Astrocyte (in vitro differentiated cells and primary cell): ENCODE measurements around the gene OSBPL5. TPM values are rescaled to one million over a fixed set of nuclear protein-coding genes. Genes with fewer than 3 reads are reported as not detected.

Experiments
- DNase-seq: peaks from one replicate; pipeline ENCODE4 v3.0.0-alpha.2; 2010; ENCODE audit warnings: low read depth
- FAIRE-seq: peaks from 2 replicates; lab custom pipeline; 2011; peaks lifted over from hg19 to GRCh38; lab: Jason Lieb, UNC
- H2AFZ ChIP-seq: 2 replicates; pipeline ENCODE4 v1.6.0; 2012; ENCODE audit warnings: low read depth, low read length, inconsistent platforms
- H3K27ac ChIP-seq: 2 replicates; pipeline ENCODE4 v1.5.1; 2011; ENCODE audit warnings: low read depth, low read length, inconsistent platforms
- H3K27me3 ChIP-seq: 2 replicates; pipeline ENCODE4 v1.6.0; 2011; ENCODE audit warnings: low read length, inconsistent platforms; ENCODE audit not compliant: insufficient read depth
- H3K36me3 ChIP-seq: 2 replicates; pipeline ENCODE4 v1.5.1; 2011; ENCODE audit warnings: low read length, inconsistent platforms; ENCODE audit not compliant: insufficient read depth
- H3K4me1 ChIP-seq: 2 replicates; pipeline ENCODE4 v1.5.1; 2011; ENCODE audit warnings: low read length, inconsistent platforms; ENCODE audit not compliant: insufficient read depth
- H3K4me2 ChIP-seq: 2 replicates; pipeline ENCODE4 v1.6.0; 2012; ENCODE audit warnings: low read length, inconsistent platforms
- H3K4me3 ChIP-seq: 2 replicates; pipeline ENCODE4 v1.5.1; 2011; ENCODE audit warnings: low read depth, mild to moderate bottlenecking, low read length, inconsistent platforms; ENCODE audit not compliant: insufficient read depth
- H3K79me2 ChIP-seq: 2 replicates; pipeline ENCODE4 v1.6.0; 2012; ENCODE audit warnings: mild to moderate bottlenecking, low read length, inconsistent platforms; ENCODE audit not compliant: insufficient read depth
- H3K9ac ChIP-seq: 2 replicates; pipeline ENCODE4 v1.6.0; 2012; ENCODE audit warnings: mild to moderate bottlenecking, low read length, inconsistent platforms
- H3K9me3 ChIP-seq: 2 replicates; pipeline ENCODE4 v1.5.1; 2012; ENCODE audit warnings: low read depth, mild to moderate bottlenecking, low read length, inconsistent platforms; ENCODE audit not compliant: insufficient read depth
- H4K20me1 ChIP-seq: 2 replicates; pipeline ENCODE4 v1.6.0; 2012; ENCODE audit warnings: low read length, inconsistent platforms; ENCODE audit not compliant: insufficient read depth
- H3K27ac Mint-ChIP-seq: one replicate; pipeline ENCODE4 v1.8.0; 2021; ENCODE audit warnings: mild to moderate bottlenecking, mixed read lengths; ENCODE audit not compliant: unreplicated experiment
- H3K27me3 Mint-ChIP-seq: one replicate; pipeline ENCODE4 v1.8.0; 2021; ENCODE audit warnings: low read depth, mixed read lengths; ENCODE audit not compliant: unreplicated experiment
- H3K36me3 Mint-ChIP-seq: one replicate; pipeline ENCODE4 v1.8.0; 2021; ENCODE audit warnings: low read depth, mixed read lengths; ENCODE audit not compliant: unreplicated experiment
- H3K4me1 Mint-ChIP-seq: one replicate; pipeline ENCODE4 v1.8.0; 2021; ENCODE audit warnings: low read depth, mixed read lengths; ENCODE audit not compliant: unreplicated experiment
- H3K4me3 Mint-ChIP-seq: one replicate; pipeline ENCODE4 v1.8.0; 2021; ENCODE audit warnings: mild to moderate bottlenecking, moderate library complexity, mixed read lengths; ENCODE audit not compliant: unreplicated experiment
- H3K9me3 Mint-ChIP-seq: one replicate; pipeline ENCODE4 v1.8.0; 2021; ENCODE audit warnings: mild to moderate bottlenecking, mixed read lengths; ENCODE audit not compliant: unreplicated experiment
- CTCF ChIP-seq: IDR thresholded peaks from 2 replicates; pipeline ENCODE4 v1.5.1; 2011; ENCODE audit warnings: low read depth, mild to moderate bottlenecking, inconsistent platforms, low read length, moderate library complexity; ENCODE audit not compliant: insufficient read depth
- EZH2 ChIP-seq: IDR thresholded peaks from 2 replicates; pipeline ENCODE4 v1.6.1; 2012; ENCODE audit warnings: mild to moderate bottlenecking, low read length, inconsistent platforms; ENCODE audit not compliant: insufficient read depth
- total RNA-seq: library from RNA; stranded (reverse); gene quantifications from 2 replicates; pipeline ENCODE4 v1.2.1, GENCODE V29; 2021

The OSBPL5 gene
- total RNA-seq, 1 donor from 2014 or later = 29.0 TPM

- H3K4me3 Mint-ChIP-seq = no peak overlapping the region
- FAIRE-seq = no peak
- TF ChIP-seq EZH2 = no peak
- Histone ChIP-seq H3K4me1 (peaks cover 22% of the 10 kb centered on the region), H3K4me3 (no peak overlapping the region), H2AFZ (no peak overlapping the region), H3K4me2 (no peak overlapping the region), H3K27ac (no peak overlapping the region), H3K9me3 (no peaks in the 10 kb centered on the region), H4K20me1 (peaks cover 7% of the 10 kb centered on the region), H3K36me3 (peaks cover 5% of the 10 kb centered on the region), H3K27me3 (no peaks in the 10 kb centered on the region), H3K79me2 (no peaks in the 10 kb centered on the region), H3K9ac (no peak overlapping the region)
- DNase-seq = no peak
- no peaks in the 10 kb centered on the region for H3K27me3 Mint-ChIP-seq
- H3K36me3 Mint-ChIP-seq = peaks cover 14% of the 10 kb centered on the region
- no peak overlapping the region for H3K27ac Mint-ChIP-seq
- H3K4me1 Mint-ChIP-seq = peaks cover 14% of the 10 kb centered on the region
- peaks cover 3% of the 10 kb centered on the region for H3K9me3 Mint-ChIP-seq
These were observed 70.8 kb downstream of the OSBPL5 start for GRCh38 chr11:3094223-3094824.

- H4K20me1 ChIP-seq = peaks cover 7% of the 10 kb centered on the region
- Mint-ChIP-seq H3K27me3 (no peaks in the 10 kb centered on the region), H3K4me3 (no peak overlapping the region), H3K9me3 (peaks cover 3% of the 10 kb centered on the region), H3K36me3 (peaks cover 8% of the 10 kb centered on the region), H3K4me1 (peaks cover 14% of the 10 kb centered on the region), H3K27ac (no peak overlapping the region)
- H3K4me1 ChIP-seq = peaks cover 23% of the 10 kb centered on the region
- no peak overlapping the region for H3K4me2 ChIP-seq
- no peak overlapping the region for H3K9ac ChIP-seq
- no peak overlapping the region for H3K4me3 ChIP-seq
- FAIRE-seq (no peak), DNase-seq (no peak)
- no peaks in the 10 kb centered on the region for H3K36me3 ChIP-seq
- H3K9me3 ChIP-seq = no peaks in the 10 kb centered on the region
- TF ChIP-seq EZH2 = no peak
- H3K27ac ChIP-seq = no peak overlapping the region
- no peak overlapping the region for H2AFZ ChIP-seq
- no peaks in the 10 kb centered on the region for H3K27me3 ChIP-seq
- no peaks in the 10 kb centered on the region for H3K79me2 ChIP-seq
These were observed 71.6 kb downstream of the OSBPL5 start for GRCh38 chr11:3093281-3094191.

- H3K27ac ChIP-seq = no peak overlapping the region
- H3K4me3 Mint-ChIP-seq = no peak overlapping the region
- H2AFZ ChIP-seq = no peak overlapping the region
- DNase-seq (no peak), FAIRE-seq (no peak)
- no peaks in the 10 kb centered on the region for H3K9me3 ChIP-seq
- peaks cover 7% of the 10 kb centered on the region for H4K20me1 ChIP-seq
- peaks cover 8% of the 10 kb centered on the region for H3K36me3 Mint-ChIP-seq
- no peaks in the 10 kb centered on the region for H3K27me3 ChIP-seq
- no peak overlapping the region for H3K27ac Mint-ChIP-seq
- H3K4me1 ChIP-seq = peaks cover 27% of the 10 kb centered on the region
- H3K4me2 ChIP-seq = no peak overlapping the region
- TF ChIP-seq CTCF = no peak
- no peak for TF ChIP-seq EZH2
- no peaks in the 10 kb centered on the region for H3K79me2 ChIP-seq
- peaks cover 1% of the 10 kb centered on the region for H3K9me3 Mint-ChIP-seq
- no peaks in the 10 kb centered on the region for H3K36me3 ChIP-seq
- H3K4me1 Mint-ChIP-seq = peaks cover 14% of the 10 kb centered on the region
- no peak overlapping the region for H3K9ac ChIP-seq
- no peak overlapping the region for H3K4me3 ChIP-seq
- H3K27me3 Mint-ChIP-seq = no peaks in the 10 kb centered on the region
These were observed 72.4 kb downstream of the OSBPL5 start for GRCh38 chr11:3092603-3093141.
